ENCODE measurements around the gene CDC16.

CDC16 gene

DNA sequence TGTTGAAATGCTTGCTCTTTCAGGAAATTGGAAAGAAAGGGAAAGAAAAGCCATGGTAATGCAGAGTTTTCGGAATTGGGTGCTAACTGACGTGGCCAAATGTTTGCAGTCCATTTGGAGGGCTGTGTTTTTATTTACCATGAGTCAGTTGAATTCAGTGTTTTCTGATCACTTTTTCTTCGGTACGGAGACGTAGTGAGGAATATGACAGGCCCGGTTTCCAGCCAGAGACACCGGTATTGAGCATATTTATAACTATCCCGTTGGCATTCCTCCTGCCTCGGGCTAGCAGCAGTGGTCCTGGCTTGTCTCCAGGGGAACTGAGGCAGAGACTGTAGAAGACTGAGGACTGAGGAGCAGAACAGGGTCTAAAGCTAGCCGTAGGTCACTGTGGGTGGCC is 1.0 kb downstream of the CDC16 start:
- FAIRE-seq (no peak), DNase-seq (ENCODE audit: insufficient read length, low spot score) (no peak)
- TF ChIP-seq, protein P1, sequence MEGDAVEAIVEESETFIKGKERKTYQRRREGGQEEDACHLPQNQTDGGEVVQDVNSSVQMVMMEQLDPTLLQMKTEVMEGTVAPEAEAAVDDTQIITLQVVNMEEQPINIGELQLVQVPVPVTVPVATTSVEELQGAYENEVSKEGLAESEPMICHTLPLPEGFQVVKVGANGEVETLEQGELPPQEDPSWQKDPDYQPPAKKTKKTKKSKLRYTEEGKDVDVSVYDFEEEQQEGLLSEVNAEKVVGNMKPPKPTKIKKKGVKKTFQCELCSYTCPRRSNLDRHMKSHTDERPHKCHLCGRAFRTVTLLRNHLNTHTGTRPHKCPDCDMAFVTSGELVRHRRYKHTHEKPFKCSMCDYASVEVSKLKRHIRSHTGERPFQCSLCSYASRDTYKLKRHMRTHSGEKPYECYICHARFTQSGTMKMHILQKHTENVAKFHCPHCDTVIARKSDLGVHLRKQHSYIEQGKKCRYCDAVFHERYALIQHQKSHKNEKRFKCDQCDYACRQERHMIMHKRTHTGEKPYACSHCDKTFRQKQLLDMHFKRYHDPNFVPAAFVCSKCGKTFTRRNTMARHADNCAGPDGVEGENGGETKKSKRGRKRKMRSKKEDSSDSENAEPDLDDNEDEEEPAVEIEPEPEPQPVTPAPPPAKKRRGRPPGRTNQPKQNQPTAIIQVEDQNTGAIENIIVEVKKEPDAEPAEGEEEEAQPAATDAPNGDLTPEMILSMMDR (IDR thresholded peaks at IDR 0.05; ENCODE audit: insufficient read depth, missing control alignments): no peak

DNA sequence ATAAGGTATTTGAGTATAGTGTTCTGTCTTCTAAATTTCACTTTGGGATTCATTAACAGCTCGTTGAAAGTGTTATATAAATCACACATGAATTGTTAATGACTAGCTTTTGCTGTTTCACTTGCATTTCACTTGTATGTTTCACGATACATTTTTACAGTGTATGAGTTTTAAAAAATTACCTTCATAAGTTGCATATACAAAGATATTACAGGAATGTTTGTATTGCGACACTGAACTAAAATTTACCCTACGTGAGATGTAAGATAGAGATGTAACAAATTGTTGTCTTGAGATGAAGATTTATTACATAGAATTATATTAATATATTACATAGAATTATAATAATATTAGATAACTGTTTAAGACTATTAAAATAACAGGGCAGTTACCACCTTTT is 1.5 kb downstream of the CDC16 start:
- no peak for DNase-seq (ENCODE audit: insufficient read length, low spot score)
- TF ChIP-seq, protein P1 (IDR thresholded peaks at IDR 0.05; ENCODE audit: insufficient read depth, missing control alignments): no peak
- no peak for FAIRE-seq

DNA sequence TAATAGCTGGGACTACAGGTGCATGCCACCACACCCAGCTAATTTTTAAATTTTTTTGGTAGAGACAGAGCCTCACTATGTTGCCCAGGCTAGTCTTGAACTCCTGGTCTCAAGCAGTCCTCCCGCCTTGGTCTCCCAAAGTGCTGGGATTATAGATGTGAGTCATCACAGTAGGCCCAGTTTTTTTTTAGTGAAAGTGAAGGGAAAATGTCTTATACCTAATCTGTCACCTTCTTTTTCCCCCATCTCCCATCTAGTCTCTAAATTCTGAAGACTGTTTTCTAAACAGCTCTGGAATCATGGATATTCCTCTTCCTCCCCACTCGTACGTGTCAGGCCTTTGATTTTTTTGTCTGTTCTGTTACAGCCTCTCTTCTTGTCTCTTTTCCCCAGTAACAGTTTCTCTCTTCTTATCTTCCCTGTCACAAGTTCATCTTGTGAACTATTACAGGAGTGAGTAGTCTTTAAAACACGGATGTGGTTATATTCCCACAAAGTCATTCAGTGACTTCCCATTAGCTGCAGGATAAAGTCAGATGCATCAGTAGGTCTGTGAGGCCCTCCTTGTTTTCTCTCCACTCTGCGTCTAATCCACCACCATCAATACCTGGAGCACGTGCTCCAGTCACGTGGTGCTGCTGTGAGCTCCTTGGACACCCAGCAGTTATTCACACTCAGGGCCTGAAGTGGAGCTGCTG is 2.9 kb downstream of the CDC16 start:
- no peak for DNase-seq (ENCODE audit: insufficient read length, low spot score)
- FAIRE-seq: no peak
- TF ChIP-seq, protein P1 (IDR thresholded peaks at IDR 0.05; ENCODE audit: insufficient read depth, missing control alignments): no peak

DNA sequence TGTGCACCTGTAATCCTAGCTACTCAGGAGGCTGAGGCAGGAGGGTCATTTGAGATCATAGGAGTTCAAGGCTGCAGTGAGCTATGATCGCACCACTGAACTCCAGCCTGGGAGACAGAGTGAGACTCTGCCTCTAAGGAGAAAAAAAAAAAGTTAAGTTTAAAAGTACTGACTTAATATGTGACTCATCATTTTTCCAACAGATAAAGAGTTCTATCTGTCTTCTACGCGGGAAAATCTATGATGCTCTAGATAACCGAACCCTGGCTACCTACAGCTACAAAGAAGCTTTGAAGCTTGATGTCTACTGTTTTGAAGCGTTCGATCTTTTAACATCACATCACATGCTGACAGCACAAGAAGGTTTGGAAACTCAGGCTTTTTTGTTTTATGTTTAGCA is 7.2 kb downstream of the CDC16 start:
- FAIRE-seq (no peak), DNase-seq (ENCODE audit: insufficient read length, low spot score) (no peak)
- TF ChIP-seq, protein P1 (IDR thresholded peaks at IDR 0.05; ENCODE audit: insufficient read depth, missing control alignments): no peak

DNA sequence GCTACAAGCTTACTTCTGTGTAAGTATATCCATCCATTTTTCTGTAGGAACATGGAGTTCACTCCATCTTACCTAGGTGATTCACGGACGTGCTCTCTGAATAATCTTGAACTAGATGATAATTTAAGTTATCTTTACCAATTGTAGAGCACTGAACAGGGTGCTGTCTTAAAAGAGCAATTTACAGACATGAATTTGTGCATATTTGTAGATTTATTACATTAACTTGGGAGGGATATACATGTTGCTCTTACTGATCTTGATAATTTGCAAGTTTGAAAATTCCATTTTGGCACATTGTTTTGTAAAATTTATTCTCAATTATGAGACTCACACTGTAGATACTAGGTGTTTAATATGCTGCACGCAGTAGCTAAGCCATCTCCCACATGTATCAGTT is 9.3 kb downstream of the CDC16 start:
- TF ChIP-seq, protein P1 (IDR thresholded peaks at IDR 0.05; ENCODE audit: insufficient read depth, missing control alignments): no peak
- FAIRE-seq (no peak), DNase-seq (ENCODE audit: insufficient read length, low spot score) (no peak)

DNA sequence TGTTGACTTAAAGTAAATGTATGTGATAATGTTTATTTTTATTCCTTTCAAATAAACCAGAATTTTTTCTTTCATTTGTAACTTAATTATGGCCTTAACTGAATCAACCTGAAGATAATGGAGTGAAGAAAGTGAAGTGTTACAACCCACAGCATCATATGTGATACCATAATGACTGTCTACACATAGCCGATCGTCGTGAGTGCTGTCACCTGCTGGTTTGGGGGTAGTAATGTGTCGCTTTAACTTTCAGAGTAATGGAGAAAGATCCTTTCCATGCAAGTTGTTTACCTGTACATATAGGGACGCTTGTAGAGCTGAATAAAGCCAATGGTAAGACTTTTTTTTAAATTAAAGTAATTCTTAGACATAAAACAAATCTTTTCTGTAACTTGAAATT is 9.9 kb downstream of the CDC16 start:
- FAIRE-seq (no peak), DNase-seq (ENCODE audit: insufficient read length, low spot score) (no peak)
- TF ChIP-seq, protein P1 (IDR thresholded peaks at IDR 0.05; ENCODE audit: insufficient read depth, missing control alignments): no peak

DNA sequence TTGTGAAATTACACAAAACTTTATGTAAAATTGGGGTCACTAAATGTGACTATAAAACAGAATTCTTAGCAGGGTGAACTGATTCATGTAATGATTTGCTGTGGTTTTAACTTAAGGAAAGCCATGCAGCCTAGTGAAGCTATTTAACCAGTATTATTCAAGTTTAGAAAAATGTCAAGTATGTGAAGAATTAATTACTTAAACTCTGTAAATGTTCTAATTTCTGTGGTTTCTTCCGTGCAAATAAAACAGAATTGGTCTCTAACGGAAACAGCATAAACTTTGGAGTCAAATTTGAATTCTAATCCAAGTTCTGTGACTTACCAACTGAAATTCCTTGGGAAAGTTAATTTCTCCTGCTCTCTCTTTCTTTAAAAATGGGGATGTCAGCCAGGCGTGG is 13.3 kb downstream of the CDC16 start:
- FAIRE-seq (no peak), DNase-seq (ENCODE audit: insufficient read length, low spot score) (no peak)
- TF ChIP-seq, protein P1 (IDR thresholded peaks at IDR 0.05; ENCODE audit: insufficient read depth, missing control alignments): no peak
